CD14-positive monocyte (primary cell): ENCODE results near the gene RAB1A. TPM values are rescaled to one million over a fixed set of nuclear protein-coding genes. Genes with fewer than 3 reads are reported as not detected.

ENCODE experiments used
- DNase-seq, 3 donors: peaks; one replicate each; pipeline ENCODE4 v3.0.0-alpha.2; 2011 to 2022
- H2AFZ ChIP-seq: 2 replicates; pipeline ENCODE4 v1.6.0; 2012; ENCODE audit warnings: mild to moderate bottlenecking, low read depth, low read length, inconsistent platforms; ENCODE audit not compliant: insufficient read depth, poor library complexity, severe bottlenecking
- H3K27ac ChIP-seq, 2 donors: 1 replicate in 1 of 2; 2 replicates in 1 of 2; pipeline ENCODE4 v1.5.1; 2012 to 2013; ENCODE audit warnings: low read length in 2 of 2, control low read depth in 1 of 2, inconsistent platforms in 1 of 2, low read depth in 1 of 2, mild to moderate bottlenecking in 1 of 2
- H3K27me3 ChIP-seq, 2 donors: one replicate each; pipeline versions ENCODE4 v1.6.0 to v1.6.1; 2011 to 2013; ENCODE audit warnings: low read length in 2 of 2; ENCODE audit not compliant: control insufficient read depth in 2 of 2, insufficient read depth in 2 of 2
- H3K36me3 ChIP-seq, 2 donors: replicated peaks in 1 of 2; 1 replicate in 1 of 2; 2 replicates in 1 of 2; pipeline versions ENCODE4 v1.5.1 to v1.6.1; 2012 to 2013; ENCODE audit warnings: low read length in 2 of 2, control low read depth in 1 of 2, inconsistent platforms in 1 of 2, mild to moderate bottlenecking in 1 of 2; ENCODE audit not compliant: insufficient read depth in 2 of 2, control insufficient read depth in 1 of 2
- H3K4me1 ChIP-seq, 2 donors: 1 replicate in 1 of 2; 2 replicates in 1 of 2; pipeline versions ENCODE4 v1.5.1 to v1.6.1; 2012 to 2013; ENCODE audit warnings: low read length in 2 of 2, control low read depth in 1 of 2, inconsistent platforms in 1 of 2, mild to moderate bottlenecking in 1 of 2, moderate library complexity in 1 of 2; ENCODE audit not compliant: insufficient read depth in 2 of 2, control insufficient read depth in 1 of 2
- H3K4me2 ChIP-seq: replicated peaks from 2 replicates; pipeline ENCODE3; 2012; ENCODE audit warnings: low read length, moderate library complexity, mild to moderate bottlenecking; ENCODE audit not compliant: poor library complexity, severe bottlenecking; ENCODE audit errors: extremely low read depth
- H3K4me3 ChIP-seq, 3 experiments: fragments of 200-600 bp in 1 of 3; sonication (generic) in 1 of 3; replicated peaks in 1 of 3; 1 replicate in 2 of 3; 2 replicates in 1 of 3; pipeline ENCODE4 v1.5.1; 2011 to 2013; ENCODE audit warnings: low read length in 3 of 3, mild to moderate bottlenecking in 3 of 3, control low read depth in 2 of 3, low read depth in 2 of 3, inconsistent platforms in 1 of 3, moderate library complexity in 1 of 3
- H3K79me2 ChIP-seq: 2 replicates; pipeline ENCODE4 v1.6.0; 2012; ENCODE audit warnings: mild to moderate bottlenecking, control low read depth, inconsistent platforms, low read length, moderate library complexity; ENCODE audit not compliant: insufficient read depth
- H3K9ac ChIP-seq: 2 replicates; pipeline ENCODE4 v1.6.0; 2017; ENCODE audit warnings: low read length, mild to moderate bottlenecking; ENCODE audit not compliant: insufficient read depth, poor library complexity, severe bottlenecking
- H3K9me3 ChIP-seq, 2 donors: replicated peaks in 1 of 2; 1 replicate in 1 of 2; 2 replicates in 1 of 2; pipeline versions ENCODE4 v1.5.1 to v1.6.1; 2012 to 2013; ENCODE audit warnings: low read length in 2 of 2, control low read depth in 1 of 2; ENCODE audit not compliant: control insufficient read depth in 1 of 2, insufficient read depth in 1 of 2
- H4K20me1 ChIP-seq: 2 replicates; pipeline ENCODE4 v1.6.0; 2012; ENCODE audit warnings: mild to moderate bottlenecking, low read length, control low read depth, moderate library complexity; ENCODE audit not compliant: insufficient read depth
- H3K27ac Mint-ChIP-seq, 7 donors: one replicate each; pipeline ENCODE4 v1.8.0; 2020; ENCODE audit warnings: mild to moderate bottlenecking in 7 of 7, mixed read lengths in 7 of 7, moderate library complexity in 6 of 7, inconsistent platforms in 2 of 7
- H3K27me3 Mint-ChIP-seq, 3 donors: one replicate each; pipeline ENCODE4 v1.8.0; 2021 to 2022; ENCODE audit warnings: low read depth in 3 of 3, mild to moderate bottlenecking in 3 of 3, mixed read lengths in 3 of 3, moderate library complexity in 3 of 3, inconsistent platforms in 1 of 3
- H3K36me3 Mint-ChIP-seq, 2 donors: one replicate each; pipeline ENCODE4 v1.8.0; 2020; ENCODE audit warnings: mixed read lengths in 2 of 2, inconsistent platforms in 1 of 2, mild to moderate bottlenecking in 1 of 2
- H3K4me1 Mint-ChIP-seq: one replicate; pipeline ENCODE4 v1.8.0; 2020; ENCODE audit warnings: mild to moderate bottlenecking, mixed read lengths
- H3K4me3 Mint-ChIP-seq, 2 donors: one replicate each; pipeline ENCODE4 v1.8.0; 2020; ENCODE audit warnings: mild to moderate bottlenecking in 2 of 2, mixed read lengths in 2 of 2, moderate library complexity in 1 of 2
- H3K9me3 Mint-ChIP-seq, 7 donors: one replicate each; pipeline ENCODE4 v1.8.0; 2020 to 2022; ENCODE audit warnings: mixed read lengths in 7 of 7, mild to moderate bottlenecking in 6 of 7, moderate library complexity in 6 of 7, inconsistent platforms in 2 of 7
- WGBS: methylation state at CpG from one replicate; pipeline ENCODE4 v1.1.5; 2013; ENCODE audit warnings: missing lambda C conversion rate; ENCODE audit not compliant: insufficient coverage; 5-methylcytosine and 5-hydroxymethylcytosine counted together
- intact Hi-C, 2 donors: fragments of 100-400 bp; cut with micrococcal nuclease; formaldehyde crosslinking; loops; one replicate each; pipeline versions ENCODE4 v1.15.0 to v1.15.1; 2023
- polyA plus RNA-seq, 3 donors: library from polyadenylated mRNA; depleted of rRNA in 1 of 3; unstranded in 2 of 3; stranded (reverse) in 1 of 3; fragments of 300-500 nt in 2 of 3; fragments of >200 nt in 1 of 3; fragmentation: Illumina TruSeq in 2 of 3; gene quantifications; 1 replicate in 2 of 3; 2 replicates in 1 of 3; pipeline ENCODE4 v1.2.3, GENCODE V29; 2012 to 2021
- TF ChIP-seq, protein P1 (sequence below): fragments of 200-600 bp; IDR thresholded peaks from one replicate; pipeline ENCODE4 v1.8.0; 2022; ENCODE audit warnings: antibody characterized with exemption, mild to moderate bottlenecking

The RAB1A gene
- polyA plus RNA-seq, 3 donors = 106 to 124 (median 110) TPM

DNA sequence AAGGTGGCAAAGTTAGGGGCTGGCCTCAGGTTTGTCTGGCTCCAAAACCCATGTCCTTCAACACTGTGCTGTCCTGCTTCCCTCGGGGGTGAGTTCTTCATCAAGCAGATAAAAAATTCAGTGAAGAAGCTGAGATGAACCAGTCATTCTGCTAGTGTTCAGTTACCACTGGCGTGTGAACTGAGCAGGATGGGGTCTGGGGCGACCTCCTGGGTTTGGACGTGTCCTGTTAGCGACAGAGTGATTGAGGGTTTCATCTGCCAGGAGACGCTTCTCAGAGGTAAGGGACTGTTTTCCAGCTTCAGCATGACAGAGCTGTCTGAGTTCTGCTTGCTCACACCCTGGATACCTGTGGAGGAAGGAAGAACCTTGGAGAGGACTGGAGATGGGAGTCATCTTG is 59.0 kb downstream of the RAB1A start:
- Histone ChIP-seq H3K4me3 (no peak overlapping the region), H3K27me3 (no peaks in the 10 kb centered on the region), H4K20me1 (peaks cover 60% of the 10 kb centered on the region), H3K27ac (peak overlapping the region in 1 of 2 donors; percentile 67), H3K9me3 (no peaks in the 10 kb centered on the region), H3K4me2 (no peak overlapping the region), H2AFZ (no peak overlapping the region), H3K79me2 (peaks cover 18% of the 10 kb centered on the region), H3K9ac (no peak overlapping the region), H3K36me3 (peaks cover 22 to 58% of the 10 kb centered on the region in 2 donors), H3K4me1 (peaks cover 18 to 21% of the 10 kb centered on the region in 2 donors)
- intact Hi-C loops = loop anchor here in 1 of 2 donors (5.0 kb wide), 1 partner anchor 36 kb away; no protein-coding TSS in a partner anchor
- Mint-ChIP-seq H3K9me3 (peaks cover 0 to 1% (median 0%) of the 10 kb centered on the region in 7 donors), H3K27me3 (no peaks in the 10 kb centered on the region), H3K4me1 (peaks cover 33% of the 10 kb centered on the region), H3K4me3 (no peak overlapping the region), H3K27ac (peak overlapping the region in 4 of 7 donors; percentile 50 to 85 (median 60)), H3K36me3 (peaks cover 25 to 36% of the 10 kb centered on the region in 2 donors)
- DNase-seq = no peak
- WGBS = 93% methylated on average over 6 of the region's 6 CpGs
- TF ChIP-seq, protein P1, sequence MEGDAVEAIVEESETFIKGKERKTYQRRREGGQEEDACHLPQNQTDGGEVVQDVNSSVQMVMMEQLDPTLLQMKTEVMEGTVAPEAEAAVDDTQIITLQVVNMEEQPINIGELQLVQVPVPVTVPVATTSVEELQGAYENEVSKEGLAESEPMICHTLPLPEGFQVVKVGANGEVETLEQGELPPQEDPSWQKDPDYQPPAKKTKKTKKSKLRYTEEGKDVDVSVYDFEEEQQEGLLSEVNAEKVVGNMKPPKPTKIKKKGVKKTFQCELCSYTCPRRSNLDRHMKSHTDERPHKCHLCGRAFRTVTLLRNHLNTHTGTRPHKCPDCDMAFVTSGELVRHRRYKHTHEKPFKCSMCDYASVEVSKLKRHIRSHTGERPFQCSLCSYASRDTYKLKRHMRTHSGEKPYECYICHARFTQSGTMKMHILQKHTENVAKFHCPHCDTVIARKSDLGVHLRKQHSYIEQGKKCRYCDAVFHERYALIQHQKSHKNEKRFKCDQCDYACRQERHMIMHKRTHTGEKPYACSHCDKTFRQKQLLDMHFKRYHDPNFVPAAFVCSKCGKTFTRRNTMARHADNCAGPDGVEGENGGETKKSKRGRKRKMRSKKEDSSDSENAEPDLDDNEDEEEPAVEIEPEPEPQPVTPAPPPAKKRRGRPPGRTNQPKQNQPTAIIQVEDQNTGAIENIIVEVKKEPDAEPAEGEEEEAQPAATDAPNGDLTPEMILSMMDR = no peak

DNA sequence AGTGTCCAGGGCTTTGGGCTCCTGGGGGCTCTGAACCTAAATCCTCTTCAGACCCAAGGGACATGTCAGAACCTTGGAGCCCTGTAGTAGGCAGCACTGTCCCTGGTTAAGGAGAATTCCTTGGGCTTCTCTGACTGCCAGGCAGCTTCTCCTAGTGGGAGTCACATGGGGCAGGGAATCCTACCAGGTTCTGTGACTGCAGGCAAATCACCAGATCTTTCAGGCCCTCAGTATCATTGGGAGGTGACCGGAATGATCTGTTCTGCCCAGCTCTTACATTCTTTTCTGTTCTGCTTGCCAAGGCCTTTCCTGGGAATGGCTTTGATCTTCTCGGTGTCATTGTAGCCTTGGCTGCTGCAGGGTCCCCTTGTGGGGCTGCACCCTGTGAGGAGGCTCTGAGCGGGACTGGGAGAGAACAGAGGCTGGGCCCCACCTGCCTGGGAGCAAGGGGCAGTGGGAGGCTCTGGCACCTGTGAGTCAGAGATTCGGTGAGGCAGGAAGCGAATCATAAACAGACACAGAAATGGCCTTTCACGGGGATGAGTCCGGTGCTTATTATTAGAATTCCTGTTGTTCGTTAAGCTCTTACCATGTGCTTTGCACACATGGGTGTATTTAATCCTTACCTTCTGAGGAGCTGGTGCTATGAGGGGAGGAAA is 59.6 kb downstream of the RAB1A start:
- WGBS = 71% methylated on average over 7 of the region's 8 CpGs
- peaks cover 0 to 1% (median 0%) of the 10 kb centered on the region in 7 donors for H3K9me3 Mint-ChIP-seq
- Histone ChIP-seq H3K79me2 (peaks cover 18% of the 10 kb centered on the region), H3K4me3 (no peak overlapping the region), H3K36me3 (peaks cover 22 to 52% of the 10 kb centered on the region in 2 donors), H3K27ac (peak overlapping the region; percentile 26 to 67), H2AFZ (no peak overlapping the region), H3K27me3 (no peaks in the 10 kb centered on the region), H3K9ac (peak overlapping the region; percentile 5), H3K9me3 (no peaks in the 10 kb centered on the region), H4K20me1 (peaks cover 54% of the 10 kb centered on the region), H3K4me1 (peaks cover 24 to 26% of the 10 kb centered on the region in 2 donors), H3K4me2 (no peak overlapping the region)
- H3K4me3 Mint-ChIP-seq = no peak overlapping the region
- peak overlapping the region in 6 of 7 donors; percentile 21 to 86 (median 50) for H3K27ac Mint-ChIP-seq
- no peaks in the 10 kb centered on the region for H3K27me3 Mint-ChIP-seq
- DNase-seq = peak in 1 of 3 donors; percentile 27
- peaks cover 38% of the 10 kb centered on the region for H3K4me1 Mint-ChIP-seq
- intact Hi-C loops = loop anchor here in 1 of 2 donors (5.0 kb wide), 1 partner anchor 37 kb away; no protein-coding TSS in a partner anchor
- TF ChIP-seq, protein P1 = no peak
- peaks cover 25 to 36% of the 10 kb centered on the region in 2 donors for H3K36me3 Mint-ChIP-seq
